Sigmoid colon (tissue), 4 donors: ENCODE data around the gene CEMIP.

ENCODE experiments used
- CTCF ChIP-seq, 4 experiments: fragments of 450-650 bp in 3 of 4; fragments of 200-600 bp in 1 of 4; IDR thresholded peaks; one replicate each; pipeline ENCODE4 v1.5.1; 2016 to 2019; ENCODE audit warnings: antibody characterized with exemption in 4 of 4, mild to moderate bottlenecking in 3 of 4, moderate library complexity in 2 of 4
- POLR2A ChIP-seq, 2 donors: fragments of 450-650 bp; IDR thresholded peaks; one replicate each; pipeline ENCODE4 v1.6.1; 2016; ENCODE audit warnings: antibody characterized with exemption in 2 of 2, mild to moderate bottlenecking in 2 of 2, moderate library complexity in 2 of 2
- POLR2AphosphoS5 ChIP-seq, 4 donors: sonication (generic); formaldehyde crosslinking; IDR thresholded peaks; one replicate each; pipeline ENCODE4 v1.6.1; 2017; ENCODE audit warnings: antibody characterized with exemption in 4 of 4

DNA sequence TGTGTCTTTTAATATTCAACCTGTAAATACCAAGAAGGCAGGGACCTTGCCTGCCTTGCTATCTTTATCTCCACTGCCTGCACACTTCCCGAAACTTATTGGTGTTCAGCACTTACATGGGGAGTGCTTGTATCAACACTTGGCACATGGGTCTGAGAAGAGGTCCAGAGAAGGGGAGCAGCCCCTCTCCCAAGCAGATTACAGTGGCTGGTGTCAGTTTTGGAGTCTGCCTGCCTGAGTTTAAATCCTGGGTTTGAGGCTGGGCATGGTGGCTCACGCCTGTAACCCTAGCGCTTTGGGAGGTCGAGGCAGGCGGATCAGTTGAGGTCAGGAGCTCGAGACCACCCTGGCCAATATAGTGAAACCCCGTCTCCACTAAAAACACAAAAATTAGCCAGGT, 190.1 kb downstream of the CEMIP start:
- no peak for TF ChIP-seq CTCF (IDR thresholded peaks at IDR 0.05)
- TF ChIP-seq POLR2A (IDR thresholded peaks at IDR 0.05): no peak
- TF ChIP-seq POLR2AphosphoS5 (IDR thresholded peaks at IDR 0.05): no peak
